NCI-H345 treated with DMSO at 0.1 percent for 48 hours (cell line): Measurements from ENCODE around the gene DMRT1.
"Not testable (repeated sequence)": the region's sequence is repeated elsewhere in the genome, so short reads cannot be mapped to it uniquely, and the experiment has no call there.

Experiments
- DNase-seq: peaks from one replicate; lab custom pipeline; 2025; ENCODE audit not compliant: unreplicated experiment; lab: John Stamatoyannopoulos, UW

The DMRT1 gene

GRCh38 chr9:995781-996180 is 154.3 kb downstream of the DMRT1 start:
- no peak for DNase-seq

- not testable (repeated sequence) for DNase-seq
Measured at GRCh38 chr9:998299-999110, 157.0 kb downstream of the DMRT1 start.

DNA sequence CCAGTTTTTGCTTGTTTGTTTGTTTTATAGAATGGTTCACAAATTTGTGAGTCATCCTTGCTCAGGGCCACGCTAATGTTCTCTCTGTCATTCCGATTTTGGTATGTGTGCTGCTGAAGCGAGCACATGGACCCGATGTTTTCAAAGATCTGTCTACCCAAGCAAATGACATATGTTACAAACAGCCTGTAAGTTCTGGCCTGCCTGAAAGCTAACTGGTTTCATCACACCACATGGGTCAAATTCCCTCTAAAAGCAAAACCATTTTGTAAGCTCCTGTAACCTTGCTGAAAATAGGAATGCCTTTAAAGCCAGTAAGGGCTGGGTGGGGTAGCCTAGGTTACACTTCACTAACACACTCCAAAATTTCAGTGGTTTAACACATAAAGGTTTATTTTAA is 160.3 kb downstream of the DMRT1 start:
- no peak for DNase-seq

DNA sequence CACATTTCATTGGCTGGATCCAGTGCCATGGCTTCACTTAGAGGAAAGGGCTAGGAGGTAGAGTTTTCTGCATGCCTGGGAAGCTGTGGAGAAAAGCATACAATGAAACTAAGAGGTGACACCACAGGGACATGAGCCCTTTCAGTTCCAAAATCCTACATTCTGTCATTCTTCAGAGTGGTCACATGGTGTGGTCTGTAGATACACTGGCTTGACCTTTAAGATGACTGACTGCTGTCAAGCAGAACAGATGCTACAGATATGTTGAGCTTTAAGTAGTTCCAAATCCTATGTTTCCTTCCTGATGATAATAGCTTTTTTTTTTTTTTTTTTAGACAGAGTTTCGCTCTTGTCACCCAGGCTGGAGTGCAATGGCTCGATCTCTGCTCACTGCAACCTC is 161.2 kb downstream of the DMRT1 start:
- DNase-seq, result no peak

DNA sequence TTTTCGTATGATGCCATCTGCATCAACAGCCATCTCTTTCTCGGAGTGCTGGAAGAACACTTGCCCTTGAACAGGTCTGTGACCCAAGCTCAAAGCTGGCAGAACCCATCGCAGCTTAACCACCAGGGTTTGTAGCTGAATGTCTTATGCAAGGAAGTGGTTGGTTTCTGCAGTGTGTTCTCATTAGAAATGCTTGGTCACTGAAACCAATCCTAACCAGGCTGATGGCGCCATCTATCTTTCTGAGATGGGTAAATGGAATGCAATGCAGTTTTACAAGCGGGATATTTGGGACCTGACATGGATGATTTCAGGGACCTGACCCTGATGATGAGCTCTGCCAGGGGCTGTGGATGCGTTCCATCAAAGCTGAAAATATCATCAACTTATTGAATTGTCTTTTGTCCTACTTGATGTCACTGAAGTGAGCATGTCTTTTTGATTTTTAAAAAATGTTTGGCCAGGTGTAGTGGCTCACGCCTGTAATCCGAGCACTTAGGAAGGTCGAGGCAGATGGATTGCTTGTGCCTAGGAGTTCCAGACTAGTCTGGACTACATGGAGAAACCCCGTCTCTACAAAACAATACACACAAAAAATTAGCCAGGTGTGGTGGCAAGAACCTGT is 163.7 kb downstream of the DMRT1 start:
- DNase-seq, result peak; percentile 1

DNA sequence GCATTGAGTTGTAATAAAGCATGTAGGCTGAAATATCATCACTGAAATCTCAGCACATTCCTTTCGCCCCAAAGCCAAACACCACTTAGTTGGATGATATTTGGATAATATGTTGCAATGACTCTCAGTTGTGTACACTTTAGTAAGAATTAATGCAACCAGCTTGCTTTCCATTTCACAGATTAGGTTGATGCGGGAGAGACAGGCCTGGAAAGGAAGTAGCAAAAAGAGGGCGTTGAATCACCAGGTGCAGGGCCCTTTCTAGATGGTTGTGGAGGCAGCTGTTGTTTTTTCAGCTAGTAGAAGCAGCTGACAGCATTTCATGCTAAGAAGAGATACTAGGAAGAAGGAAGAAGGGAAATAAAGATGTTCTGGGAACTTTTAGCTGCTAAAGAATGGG is 165.8 kb downstream of the DMRT1 start:
- no peak for DNase-seq

DNA sequence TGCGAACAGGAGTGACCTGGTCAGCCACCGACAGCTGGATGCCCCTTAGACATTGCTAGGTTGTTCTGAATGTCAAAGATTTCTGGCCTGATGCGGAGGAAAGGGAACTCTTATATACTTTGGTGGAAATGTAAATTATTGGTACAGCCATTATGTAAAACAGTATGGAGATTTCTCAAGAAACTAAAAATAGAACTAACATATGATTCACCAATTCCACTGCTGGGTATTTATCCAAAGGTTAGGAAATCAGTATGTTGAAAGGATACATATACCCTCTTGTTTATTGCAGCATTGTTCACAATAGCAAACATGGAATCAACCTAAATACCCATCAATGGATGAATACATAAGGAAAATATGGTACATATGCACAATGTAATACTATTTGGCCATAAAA is 166.7 kb downstream of the DMRT1 start:
- no peak for DNase-seq

DNA sequence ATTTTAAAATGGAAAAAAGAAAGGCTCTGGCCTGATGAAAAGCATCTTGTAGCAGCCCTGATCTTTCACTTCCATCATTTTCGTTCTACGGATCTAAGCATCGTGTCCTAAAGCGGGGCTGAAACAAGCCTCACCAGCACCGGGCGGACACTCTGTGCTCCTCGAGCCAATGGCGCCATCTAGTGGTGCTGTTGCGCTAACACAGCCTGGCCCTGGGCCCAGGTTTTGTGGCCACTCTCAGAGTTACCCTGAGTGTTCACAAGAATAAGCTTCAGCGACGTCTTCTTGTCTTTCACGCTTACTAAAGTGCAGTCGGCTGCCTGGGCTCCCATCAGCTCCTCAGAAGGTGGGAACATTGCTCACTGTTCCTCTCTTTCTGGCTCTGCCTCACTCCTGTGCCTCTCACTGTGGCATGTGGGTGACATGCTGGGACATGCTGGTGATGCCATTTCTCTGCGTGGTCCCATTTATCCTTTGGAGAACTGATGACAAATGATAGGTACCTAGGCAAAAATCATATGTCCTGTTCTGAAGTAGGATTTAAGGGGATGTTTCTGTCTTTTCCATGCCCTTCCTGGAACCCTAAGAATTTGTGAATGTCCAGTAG is 167.7 kb downstream of the DMRT1 start:
- peak; percentile 60 for DNase-seq

- no peak for DNase-seq
Measured at GRCh38 chr9:1013021-1013420, 171.5 kb downstream of the DMRT1 start.

DNA sequence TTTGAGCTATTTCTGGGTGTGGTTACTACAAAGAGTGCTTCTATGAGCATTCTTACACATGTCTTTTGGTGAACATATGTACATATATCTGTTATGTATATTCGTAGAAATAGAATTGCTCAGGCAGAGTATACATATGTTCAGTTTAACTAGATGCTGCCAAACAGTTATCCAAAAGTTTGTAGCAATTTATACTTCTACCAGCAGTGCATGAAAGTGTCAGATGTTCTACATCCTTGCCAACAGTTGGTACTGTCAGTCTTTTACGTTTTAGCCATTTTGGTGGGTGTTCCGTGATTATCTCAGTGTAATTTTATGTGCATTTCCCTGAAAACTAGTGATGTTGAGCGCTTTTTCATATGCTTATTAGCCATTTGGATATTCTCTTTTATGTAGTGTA is 172.7 kb downstream of the DMRT1 start:
- DNase-seq, result no peak

DNA sequence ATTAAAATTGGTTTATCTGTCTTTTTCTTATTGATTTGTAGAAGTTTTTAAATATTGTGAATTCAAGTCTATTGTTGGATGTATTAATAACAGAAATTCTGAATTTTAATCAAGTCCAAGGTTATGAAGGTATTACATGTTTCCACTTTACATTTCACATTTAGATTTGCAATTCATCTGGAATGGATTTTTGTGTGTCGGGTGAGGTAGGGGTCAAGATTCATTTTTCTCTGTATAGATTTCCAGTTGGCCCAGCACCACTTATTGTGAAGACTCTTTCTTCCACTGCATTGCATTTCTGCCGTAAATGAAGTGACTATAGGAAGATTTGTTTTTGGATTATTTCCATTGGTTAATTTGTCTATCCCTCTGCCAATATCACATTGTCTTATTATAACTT is 173.1 kb downstream of the DMRT1 start:
- DNase-seq, result no peak

DNA sequence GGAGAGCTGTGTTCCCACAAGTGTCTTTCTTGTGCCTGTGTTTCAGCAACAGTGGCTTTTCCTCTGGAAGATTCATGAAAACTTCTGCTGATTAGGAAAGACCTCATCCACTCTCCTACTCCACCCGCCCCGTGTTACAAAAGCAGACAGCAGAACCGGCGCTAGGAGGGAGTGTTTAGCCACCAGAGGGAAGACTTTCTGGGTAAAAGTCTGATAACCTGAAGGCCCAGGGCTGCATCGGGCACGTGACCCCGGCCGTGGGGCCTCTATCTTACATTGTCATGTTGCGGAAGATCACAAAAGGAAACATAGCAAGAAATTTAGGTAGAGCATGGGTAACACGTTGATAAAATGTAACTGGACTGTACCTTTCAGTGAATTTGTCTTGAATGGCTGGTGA is 176.6 kb downstream of the DMRT1 start:
- no peak for DNase-seq
